Measurements from ENCODE around the gene HECTD4.
"Not testable (repeated sequence)": the region's sequence is repeated elsewhere in the genome, so short reads cannot be mapped to it uniquely, and the experiment has no call there.

Gene HECTD4

GRCh38 chr12:112148031-112148513 lies 234.2 kb downstream of the HECTD4 start:
- no peak for DNase-seq

GRCh38 chr12:112146123-112146522 lies 236.1 kb downstream of the HECTD4 start:
- DNase-seq: no peak

- DNase-seq: no peak
Measured at GRCh38 chr12:112140728-112141127, 241.5 kb downstream of the HECTD4 start.

- no peak for DNase-seq
Measured at GRCh38 chr12:112134731-112135130, 247.5 kb downstream of the HECTD4 start.

GRCh38 chr12:112133418-112133817 lies 248.8 kb downstream of the HECTD4 start:
- no peak for DNase-seq

- no peak for DNase-seq
Measured at GRCh38 chr12:112131686-112132085, 250.5 kb downstream of the HECTD4 start.

- peak; percentile 47 for DNase-seq
Measured at GRCh38 chr12:112130441-112130998, 251.7 kb downstream of the HECTD4 start.

GRCh38 chr12:112126911-112127310 lies 255.3 kb downstream of the HECTD4 start:
- no peak for DNase-seq

- peak; percentile 12 for DNase-seq
Measured at GRCh38 chr12:112126000-112126438, 256.2 kb downstream of the HECTD4 start.

GRCh38 chr12:112125250-112125999 lies 256.8 kb downstream of the HECTD4 start, which contains the start of gene TRAFD1:
TRAFD1 (plus strand) TSS chr12:112125560; CDS start chr12:112130523, 4,963 bp downstream.
- DNase-seq: peak; percentile 99

GRCh38 chr12:112124918-112125249 lies 257.3 kb downstream of the HECTD4 start:
- no peak for DNase-seq

- DNase-seq: no peak
Measured at GRCh38 chr12:112122823-112123690, 259.2 kb downstream of the HECTD4 start.

GRCh38 chr12:112121780-112122565 lies 260.3 kb downstream of the HECTD4 start:
- DNase-seq: no peak

GRCh38 chr12:112117685-112118084 lies 264.5 kb downstream of the HECTD4 start:
- DNase-seq: no peak

GRCh38 chr12:112116232-112117060 lies 265.8 kb downstream of the HECTD4 start:
- DNase-seq: no peak

- DNase-seq: no peak
Measured at GRCh38 chr12:112115259-112116045, 266.8 kb downstream of the HECTD4 start.

- DNase-seq: no peak
Measured at GRCh38 chr12:112112409-112113133, 269.7 kb downstream of the HECTD4 start.

GRCh38 chr12:112111931-112112330 lies 270.3 kb downstream of the HECTD4 start:
- no peak for DNase-seq

GRCh38 chr12:112110787-112111662 lies 271.2 kb downstream of the HECTD4 start:
- DNase-seq: not testable (repeated sequence)
